Nephron (organoid): ENCODE measurements around the gene XPR1.

ENCODE experiments used
- H3K27ac Mint-ChIP-seq, 3 experiments: 2 replicates each; pipeline ENCODE4 v1.8.0; 2020; ENCODE audit warnings: mixed read lengths in 3 of 3, mild to moderate bottlenecking in 2 of 3, moderate library complexity in 1 of 3
- H3K27me3 Mint-ChIP-seq: 2 replicates; pipeline ENCODE4 v1.8.0; 2021; ENCODE audit warnings: low read depth, mild to moderate bottlenecking, moderate library complexity, mixed read lengths
- H3K36me3 Mint-ChIP-seq: 2 replicates; pipeline ENCODE4 v1.8.0; 2020; ENCODE audit warnings: low read depth, mixed read lengths
- H3K4me1 Mint-ChIP-seq: 2 replicates; pipeline ENCODE4 v1.8.0; 2020; ENCODE audit warnings: mixed read lengths
- H3K4me3 Mint-ChIP-seq, 3 experiments: 2 replicates each; pipeline ENCODE4 v1.8.0; 2020; ENCODE audit warnings: mild to moderate bottlenecking in 3 of 3, mixed read lengths in 3 of 3, moderate library complexity in 2 of 3
- H3K9me3 Mint-ChIP-seq: 2 replicates; pipeline ENCODE4 v1.8.0; 2020; ENCODE audit warnings: mixed read lengths
- CTCF ChIP-seq, 3 experiments: fragments of 200-600 bp; sonication (generic); IDR thresholded peaks; one replicate each; pipeline ENCODE4 v1.5.0; 2021; ENCODE audit warnings: antibody characterized with exemption in 3 of 3; ENCODE audit not compliant: unreplicated experiment in 3 of 3

The XPR1 gene

DNA sequence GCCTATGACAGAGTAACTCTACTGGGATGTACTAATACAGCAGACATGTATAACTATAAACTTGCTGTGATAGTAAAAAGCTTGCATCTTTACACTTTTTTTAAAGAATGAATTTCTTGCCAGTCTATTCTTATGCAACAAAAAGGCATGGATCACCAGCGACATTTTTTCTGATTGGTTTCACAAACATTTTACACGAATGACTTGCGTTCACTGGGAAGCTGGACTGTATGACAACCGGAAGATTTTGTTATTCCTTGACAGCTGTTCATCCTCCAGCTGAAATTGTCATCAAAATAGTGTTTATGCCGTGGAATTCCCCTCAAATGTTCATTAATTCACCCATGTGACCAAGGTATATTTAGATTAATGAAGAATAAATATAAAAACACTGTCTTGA is 131.0 kb downstream of the XPR1 start:
- Mint-ChIP-seq H3K4me1 (no peaks in the 10 kb centered on the region), H3K27ac (no peak overlapping the region), H3K27me3 (no peaks in the 10 kb centered on the region), H3K4me3 (no peak overlapping the region), H3K36me3 (peaks cover 4% of the 10 kb centered on the region), H3K9me3 (peaks cover 11% of the 10 kb centered on the region)
- TF ChIP-seq CTCF (IDR thresholded peaks at IDR 0.05; ENCODE audit: unreplicated experiment in 3 of 3) = no peak

DNA sequence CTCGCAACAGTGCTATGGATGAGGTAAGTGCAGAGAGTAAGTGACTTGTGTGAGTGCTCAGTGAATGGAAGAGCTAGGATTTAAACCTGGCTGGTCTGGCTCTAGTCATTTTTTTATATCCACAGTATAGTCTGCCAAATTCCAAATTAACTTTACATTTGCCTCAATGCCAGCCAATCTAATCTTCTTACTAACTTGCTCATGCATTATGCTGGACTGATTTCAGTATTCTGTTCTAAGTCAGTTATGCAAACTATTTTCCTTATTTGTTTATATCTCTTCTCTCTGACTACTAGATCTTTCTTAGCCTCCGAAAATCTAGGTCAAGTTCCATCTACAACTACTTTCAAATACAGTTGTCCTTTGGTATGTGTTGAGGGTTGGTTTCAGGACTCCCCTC is 133.3 kb downstream of the XPR1 start:
- Mint-ChIP-seq H3K9me3 (peaks cover under 1% of the 10 kb centered on the region), H3K4me1 (no peaks in the 10 kb centered on the region), H3K27ac (no peak overlapping the region), H3K27me3 (no peaks in the 10 kb centered on the region), H3K4me3 (no peak overlapping the region), H3K36me3 (no peaks in the 10 kb centered on the region)
- TF ChIP-seq CTCF (IDR thresholded peaks at IDR 0.05; ENCODE audit: unreplicated experiment in 3 of 3) = no peak

DNA sequence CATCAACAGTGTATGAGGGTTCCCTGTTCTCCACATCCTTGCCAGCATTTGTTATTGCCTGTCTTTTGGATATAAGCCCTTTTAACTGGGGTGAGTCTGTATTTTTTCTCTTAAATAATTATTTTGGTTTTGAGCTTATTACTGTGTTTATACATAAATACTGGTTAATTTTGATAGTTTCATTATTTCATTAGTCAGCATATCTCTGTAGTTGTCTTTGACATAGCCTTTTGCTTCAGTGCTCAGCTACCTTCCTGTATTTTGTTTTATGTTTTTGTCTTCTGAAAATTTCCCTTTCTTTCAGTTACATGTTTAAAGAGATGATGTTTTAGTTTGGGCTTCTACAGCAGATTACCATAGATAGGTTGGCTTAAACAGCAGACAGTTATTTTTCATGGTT is 138.1 kb downstream of the XPR1 start:
- no peak overlapping the region for H3K27ac Mint-ChIP-seq
- no peak for TF ChIP-seq CTCF (IDR thresholded peaks at IDR 0.05; ENCODE audit: unreplicated experiment in 3 of 3)
- no peaks in the 10 kb centered on the region for H3K27me3 Mint-ChIP-seq
- H3K4me1 Mint-ChIP-seq = no peaks in the 10 kb centered on the region
- H3K4me3 Mint-ChIP-seq = no peak overlapping the region
- H3K36me3 Mint-ChIP-seq = no peaks in the 10 kb centered on the region
- no peaks in the 10 kb centered on the region for H3K9me3 Mint-ChIP-seq

DNA sequence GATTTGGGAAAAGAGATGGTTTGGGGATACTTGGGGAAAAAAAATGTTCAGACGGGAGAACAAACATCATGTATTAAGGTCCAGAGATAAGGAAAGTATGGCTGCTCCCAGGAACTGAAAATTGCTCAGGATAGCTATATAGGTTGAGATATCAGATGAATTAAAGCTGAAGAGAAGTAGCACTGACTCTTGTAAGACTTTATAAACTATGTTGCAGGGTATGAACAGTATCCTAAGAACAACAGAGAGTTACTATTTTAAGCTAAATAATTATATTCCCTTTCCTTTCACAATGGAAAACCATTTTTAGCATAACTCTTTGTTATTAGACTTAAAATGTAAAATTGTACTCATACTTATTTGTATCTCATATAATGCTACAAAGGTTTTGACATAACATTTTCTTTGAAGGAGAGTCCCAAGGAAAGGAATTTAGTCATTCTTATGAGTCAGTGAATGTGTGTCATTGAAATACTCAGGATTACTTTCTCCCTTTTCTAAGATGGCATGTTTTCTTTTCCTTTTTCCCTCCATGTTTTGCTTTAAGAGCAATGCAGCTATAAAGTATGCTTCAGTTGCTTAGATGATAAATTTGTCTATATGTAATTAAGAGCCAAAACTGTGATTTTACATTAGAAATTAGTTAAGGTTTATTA is 141.5 kb downstream of the XPR1 start:
- no peak for TF ChIP-seq CTCF (IDR thresholded peaks at IDR 0.05; ENCODE audit: unreplicated experiment in 3 of 3)
- H3K27ac Mint-ChIP-seq = no peak overlapping the region

GRCh38 chr1:180775801-180776200 is 144.0 kb downstream of the XPR1 start:
- no peak for TF ChIP-seq CTCF (IDR thresholded peaks at IDR 0.05; ENCODE audit: unreplicated experiment in 3 of 3)
- H3K36me3 Mint-ChIP-seq = no peaks in the 10 kb centered on the region
- no peaks in the 10 kb centered on the region for H3K9me3 Mint-ChIP-seq
- H3K4me3 Mint-ChIP-seq = no peak overlapping the region
- H3K27me3 Mint-ChIP-seq = no peaks in the 10 kb centered on the region
- H3K27ac Mint-ChIP-seq = no peak overlapping the region
- no peaks in the 10 kb centered on the region for H3K4me1 Mint-ChIP-seq

More for the DNA sequence above, 141.5 kb downstream of the XPR1 start:
- Mint-ChIP-seq H3K4me3 (no peak overlapping the region), H3K4me1 (no peaks in the 10 kb centered on the region), H3K9me3 (no peaks in the 10 kb centered on the region), H3K36me3 (no peaks in the 10 kb centered on the region), H3K27me3 (no peaks in the 10 kb centered on the region)

GRCh38 chr1:180777072-180777689 is 145.4 kb downstream of the XPR1 start:
- TF ChIP-seq CTCF (IDR thresholded peaks at IDR 0.05; ENCODE audit: unreplicated experiment in 3 of 3) = no peak
- Mint-ChIP-seq H3K27ac (no peak overlapping the region), H3K27me3 (no peaks in the 10 kb centered on the region), H3K4me3 (no peak overlapping the region), H3K9me3 (no peaks in the 10 kb centered on the region), H3K36me3 (no peaks in the 10 kb centered on the region), H3K4me1 (no peaks in the 10 kb centered on the region)
